GM23338 (cell line): ENCODE data around the gene IVD. TPM values are rescaled to one million over a fixed set of nuclear protein-coding genes. Genes with fewer than 3 reads are reported as not detected.

Experiments
- ATAC-seq: fragments of 200-7000 bp; cut with Tn5 transposase; 3 replicates; pipeline ENCODE4 v1.9.1; 2020
- DNase-seq: peaks from one replicate; pipeline ENCODE4 v3.0.0-alpha.2; 2015; ENCODE audit warnings: low spot score
- H2AFZ ChIP-seq: fragments of 200-600 bp; sonication (generic); 2 replicates; pipeline ENCODE4 v1.8.0; 2016; ENCODE audit warnings: antibody characterized with exemption, mild to moderate bottlenecking, moderate library complexity
- H3F3A ChIP-seq: fragments of 200-600 bp; sonication (generic); replicated peaks from 2 replicates; pipeline ENCODE4 v1.8.0; 2017; ENCODE audit warnings: antibody characterized with exemption, mixed run types, low read depth
- H3K27ac ChIP-seq: fragments of 200-600 bp; sonication (generic); 2 replicates; pipeline ENCODE4 v1.6.1; 2016; ENCODE audit warnings: low read depth
- H3K27me3 ChIP-seq: fragments of 200-600 bp; sonication (generic); 2 replicates; pipeline ENCODE4 v1.8.0; 2016; ENCODE audit warnings: mild to moderate bottlenecking, mixed run types, moderate library complexity; ENCODE audit not compliant: insufficient read depth
- H3K36me3 ChIP-seq: fragments of 200-600 bp; sonication (generic); 2 replicates; pipeline ENCODE4 v1.8.0; 2016; ENCODE audit warnings: mild to moderate bottlenecking; ENCODE audit not compliant: insufficient read depth
- H3K4me1 ChIP-seq: fragments of 200-600 bp; sonication (generic); 2 replicates; pipeline ENCODE4 v1.8.0; 2016; ENCODE audit warnings: mild to moderate bottlenecking, moderate library complexity; ENCODE audit not compliant: insufficient read depth
- H3K4me2 ChIP-seq: fragments of 200-600 bp; sonication (generic); 2 replicates; pipeline ENCODE4 v1.7.1; 2017; ENCODE audit warnings: mixed run types
- H3K4me3 ChIP-seq: fragments of 200-600 bp; sonication (generic); 2 replicates; pipeline ENCODE4 v1.6.1; 2016; ENCODE audit warnings: mixed run types
- H3K79me2 ChIP-seq: fragments of 200-600 bp; sonication (generic); replicated peaks from 2 replicates; pipeline ENCODE4 v1.8.0; 2017; ENCODE audit warnings: mild to moderate bottlenecking; ENCODE audit not compliant: insufficient read depth
- H3K9me2 ChIP-seq: fragments of 200-600 bp; sonication (generic); 2 replicates; pipeline ENCODE4 v1.8.0; 2017; ENCODE audit not compliant: insufficient read depth
- H4K20me1 ChIP-seq: fragments of 200-600 bp; sonication (generic); replicated peaks from 2 replicates; pipeline ENCODE4 v1.8.0; 2017; ENCODE audit warnings: mild to moderate bottlenecking; ENCODE audit not compliant: insufficient read depth
- H3K27ac Mint-ChIP-seq: 2 replicates; pipeline ENCODE4 v1.8.0; 2020; ENCODE audit warnings: inconsistent platforms, mild to moderate bottlenecking, moderate library complexity, mixed read lengths
- H3K27me3 Mint-ChIP-seq: 3 replicates; pipeline ENCODE4 v1.8.0; 2022; ENCODE audit warnings: low read depth, mild to moderate bottlenecking, moderate library complexity, mixed read lengths, inconsistent platforms; ENCODE audit not compliant: insufficient read depth, poor library complexity
- H3K36me3 Mint-ChIP-seq: 3 replicates; pipeline ENCODE4 v1.8.0; 2021; ENCODE audit warnings: low read depth, mild to moderate bottlenecking, inconsistent platforms, moderate library complexity, mixed read lengths
- H3K4me1 Mint-ChIP-seq: 3 replicates; pipeline ENCODE4 v1.8.0; 2020; ENCODE audit warnings: mild to moderate bottlenecking, inconsistent platforms, mixed read lengths
- H3K4me3 Mint-ChIP-seq: 3 replicates; pipeline ENCODE4 v1.8.0; 2021; ENCODE audit warnings: moderate library complexity, mild to moderate bottlenecking, inconsistent platforms, mixed read lengths
- H3K9me3 Mint-ChIP-seq: 3 replicates; pipeline ENCODE4 v1.8.0; 2020; ENCODE audit warnings: moderate library complexity, mild to moderate bottlenecking, inconsistent platforms, mixed read lengths
- ETS1 ChIP-seq: IDR thresholded peaks from 2 replicates; pipeline ENCODE4 v1.6.1; 2016; ENCODE audit warnings: antibody characterized with exemption
- EZH2 ChIP-seq: fragments of 200-600 bp; sonication (generic); IDR thresholded peaks from one replicate; pipeline ENCODE4 v1.8.0; 2017; ENCODE audit warnings: antibody characterized with exemption, mild to moderate bottlenecking, low read depth; ENCODE audit not compliant: unreplicated experiment
- EZH2phosphoT487 ChIP-seq: fragments of 200-600 bp; sonication (generic); IDR thresholded peaks from one replicate; pipeline ENCODE4 v1.8.1; 2018; ENCODE audit warnings: antibody characterized with exemption; ENCODE audit not compliant: unreplicated experiment
- JUNB ChIP-seq: IDR thresholded peaks from one replicate; pipeline ENCODE4 v1.6.1; 2016; ENCODE audit warnings: antibody characterized with exemption; ENCODE audit not compliant: unreplicated experiment
- NANOG ChIP-seq: IDR thresholded peaks from 2 replicates; pipeline ENCODE4 v1.6.1; 2016; ENCODE audit warnings: antibody characterized with exemption, borderline replicate concordance
- POLR2AphosphoS5 ChIP-seq: IDR thresholded peaks from 2 replicates; pipeline ENCODE4 v1.6.1; 2016; ENCODE audit warnings: antibody characterized with exemption, low read depth
- REST ChIP-seq: IDR thresholded peaks from one replicate; pipeline ENCODE4 v1.6.1; 2018; ENCODE audit warnings: antibody characterized with exemption; ENCODE audit not compliant: unreplicated experiment
- STAT1 ChIP-seq: IDR thresholded peaks from one replicate; pipeline ENCODE4 v1.6.1; 2016; ENCODE audit warnings: antibody characterized with exemption; ENCODE audit not compliant: unreplicated experiment
- ZNF114 ChIP-seq: fragments of 250-450 bp; sonication (Bioruptor Pico); IDR thresholded peaks from 2 replicates; pipeline ENCODE4 v1.5.0; 2020; ENCODE audit warnings: mild to moderate bottlenecking, moderate library complexity
- ZNF331 ChIP-seq: fragments of 250-450 bp; sonication (Bioruptor Pico); IDR thresholded peaks from 2 replicates; pipeline ENCODE4 v1.5.0; 2020; ENCODE audit warnings: low read depth, mild to moderate bottlenecking, moderate library complexity
- ZNF462 ChIP-seq: fragments of 250-450 bp; sonication (Bioruptor Pico); IDR thresholded peaks from 2 replicates; pipeline ENCODE4 v1.5.0; 2020; ENCODE audit warnings: mild to moderate bottlenecking, moderate library complexity
- polyA plus RNA-seq: library from polyadenylated mRNA; unstranded; fragments of >200 nt; fragmentation: Nextera tagmentation; extraction: Ambion mirVana; gene quantifications from 2 replicates; pipeline ENCODE4 v1.2.1, GENCODE V29; 2016
- total RNA-seq: library from RNA; depleted of rRNA; stranded (reverse); fragments of >200 nt; shearing (Covaris generic); gene quantifications from 2 replicates; pipeline ENCODE4 v1.2.3, GENCODE V29; 2014

IVD gene
- total and polyA plus RNA-seq, 2 experiments from 2014 or later: 54.1 to 75.4 TPM

GRCh38 chr15:40427188-40427587, 21.6 kb downstream of the IVD start:
- Mint-ChIP-seq H3K27me3 (peaks cover 21% of the 10 kb centered on the region), H3K27ac (0 out of 2 replicates have a peak overlapping the region, but pooled peaks have one; percentile 5), H3K4me3 (no peak overlapping the region), H3K9me3 (no peaks in the 10 kb centered on the region), H3K4me1 (peaks cover 20% of the 10 kb centered on the region), H3K36me3 (no peaks in the 10 kb centered on the region)
- DNase-seq (no peak), ATAC-seq (no peak)
- Histone ChIP-seq H2AFZ (no peak overlapping the region), H3K4me3 (no peak overlapping the region), H3K36me3 (no peaks in the 10 kb centered on the region), H4K20me1 (no peaks in the 10 kb centered on the region), H3K79me2 (no peaks in the 10 kb centered on the region), H3K4me2 (no peak overlapping the region), H3K4me1 (peaks cover 15% of the 10 kb centered on the region), H3F3A (peaks cover 5% of the 10 kb centered on the region; the same call in 1 of the 2 replicates), H3K27me3 (no peaks in the 10 kb centered on the region), H3K9me2 (no peaks in the 10 kb centered on the region), H3K27ac (no peak overlapping the region)
- TF ChIP-seq ZNF462: no peak
- TF ChIP-seq EZH2phosphoT487: no peak
- TF ChIP-seq STAT1: no peak
- no peak for TF ChIP-seq ETS1
- TF ChIP-seq ZNF114 (CRISPR knock-in tag): no peak
- TF ChIP-seq NANOG: no peak
- no peak for TF ChIP-seq EZH2
- TF ChIP-seq POLR2AphosphoS5: no peak
- no peak for TF ChIP-seq REST
- no peak for TF ChIP-seq ZNF331 (CRISPR knock-in tag)
- no peak for TF ChIP-seq JUNB
